Measurements from ENCODE around the gene CDK13. TPM values are rescaled to one million over a fixed set of nuclear protein-coding genes. Genes with fewer than 3 reads are reported as not detected.

CDK13 gene
- total and polyA plus RNA-seq, 9 of the 15 experiments (the other 6 are each of a cell fraction or from before 2014, with no cell fraction given), result 9.8 to 46.1 (median 32.4) TPM

GRCh38 chr7:40134428-40135316 is 184.6 kb downstream of the CDK13 start, which contains the start of the genes MPLKIP and SUGCT (continued):
- TF ChIP-seq EWSR1 (IDR thresholded peaks at IDR 0.05; ENCODE audit: borderline replicate concordance, low read depth, partially characterized antibody) (no peak), TFAP4 (CRISPR knock-in tag; IDR thresholded peaks at IDR 0.05; ENCODE audit: borderline replicate concordance) (peak; percentile 79), ZNF395 (CRISPR knock-in tag; IDR thresholded peaks at IDR 0.05) (no peak), GMEB1 (CRISPR knock-in tag; IDR thresholded peaks at IDR 0.05) (peak; percentile 54), PHF20 (IDR thresholded peaks at IDR 0.05; ENCODE audit: partially characterized antibody) (peak; percentile 89), YY1 (IDR thresholded peaks at IDR 0.05; ENCODE audit: borderline replicate concordance in 1 of 3, control insufficient read depth in 1 of 3, extremely low read depth in 1 of 3, insufficient read depth in 3 of 3, insufficient read length in 1 of 3, insufficient replicate concordance in 2 of 3, low read depth in 1 of 3, low read length in 2 of 3) (peak in 2 of 3 experiments; percentile 27 to 53), RAD51 (IDR thresholded peaks at IDR 0.05; ENCODE audit: borderline replicate concordance, low read depth) (peak; percentile 41; the same call in 1 of the 2 replicates), HNRNPLL (IDR thresholded peaks at IDR 0.05; ENCODE audit: low read depth, low read length, poor library complexity, severe bottlenecking) (peak; percentile 57), ARID4B (CRISPR knock-in tag; IDR thresholded peaks at IDR 0.05) (peak; percentile 28; the same call in 1 of the 2 replicates), NFATC3 (IDR thresholded peaks at IDR 0.05) (peak; percentile 78; the same call in 1 of the 2 replicates), DPF2 (IDR thresholded peaks at IDR 0.05) (peak; percentile 68), ETV1 (tag; conservative IDR thresholded peaks at IDR 0.05; ENCODE audit: low read depth) (peak; percentile 58), HMGN3 (IDR thresholded peaks at IDR 0.05; ENCODE audit: borderline replicate concordance, extremely low read depth, insufficient read length, low read depth, low read length) (peak; percentile 57), ZNF224 (CRISPR knock-in tag; IDR thresholded peaks at IDR 0.05) (no peak)
